Retina (tissue), 1 donor: ENCODE measurements around the gene RYR3.
"Not testable (repeated sequence)": the region's sequence is repeated elsewhere in the genome, so short reads cannot be mapped to it uniquely, and the experiment has no call there.

ENCODE experiments used
- DNase-seq: peaks from one replicate; pipeline ENCODE4 v3.0.0-alpha.2; 2016

The RYR3 gene

DNA sequence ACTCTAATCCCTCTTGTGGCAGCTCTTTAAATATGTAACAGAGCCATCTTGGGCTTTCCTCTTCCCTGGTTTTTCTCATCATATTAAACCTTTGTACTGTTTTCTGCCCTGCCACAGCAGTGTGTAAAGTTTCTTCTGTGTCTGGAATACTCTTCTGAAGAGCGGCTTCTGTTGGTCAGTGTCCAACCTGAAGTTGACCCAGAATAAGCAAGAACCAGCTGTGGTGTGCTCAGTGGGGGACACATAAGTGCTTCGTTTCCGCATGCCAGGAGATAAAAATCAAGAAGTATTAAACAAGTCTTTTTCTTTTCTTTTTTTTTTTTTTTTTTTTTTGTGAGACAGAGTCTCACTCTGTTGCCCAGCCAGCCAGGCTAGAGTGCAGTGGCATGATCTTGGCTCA is 484.3 kb downstream of the RYR3 start:
- no peak for DNase-seq

DNA sequence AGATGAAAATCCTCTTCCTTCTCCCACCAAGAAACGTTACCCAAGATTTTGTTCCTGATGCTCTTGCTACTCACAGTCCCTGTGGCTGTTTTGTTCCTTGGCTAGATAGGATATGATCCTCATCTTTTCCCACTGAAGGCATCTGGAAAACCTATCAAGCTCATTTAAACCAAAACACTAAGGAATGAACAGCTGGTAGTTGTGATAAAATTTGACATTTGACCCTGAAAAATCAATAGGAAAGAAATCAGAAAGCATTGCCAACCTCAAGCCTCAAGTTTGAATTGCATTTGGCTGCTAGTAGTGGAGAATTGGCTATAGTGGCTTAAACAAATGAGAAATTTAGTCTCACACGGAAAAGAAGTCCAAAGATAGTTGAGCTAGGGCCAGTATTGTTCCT is 486.9 kb downstream of the RYR3 start:
- DNase-seq, result no peak

DNA sequence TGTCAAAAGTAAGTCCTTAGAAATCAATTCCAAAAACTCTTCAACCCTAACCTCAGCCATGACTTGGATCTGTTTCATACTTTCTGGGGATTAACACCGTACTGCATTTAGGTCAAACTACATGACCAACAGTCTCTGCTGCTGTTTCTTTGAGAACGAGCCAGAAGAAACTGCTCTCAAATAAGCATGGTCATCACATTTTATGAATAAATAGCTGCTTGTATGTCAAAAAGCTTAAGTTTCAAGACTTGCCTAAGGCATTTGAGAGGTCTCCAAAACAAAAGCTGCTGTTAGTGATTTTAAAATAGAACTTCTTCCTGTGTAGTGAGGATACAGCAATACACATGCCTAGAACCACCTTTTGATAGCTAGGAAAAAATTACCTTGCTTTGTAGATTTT is 491.2 kb downstream of the RYR3 start:
- DNase-seq, result no peak

DNA sequence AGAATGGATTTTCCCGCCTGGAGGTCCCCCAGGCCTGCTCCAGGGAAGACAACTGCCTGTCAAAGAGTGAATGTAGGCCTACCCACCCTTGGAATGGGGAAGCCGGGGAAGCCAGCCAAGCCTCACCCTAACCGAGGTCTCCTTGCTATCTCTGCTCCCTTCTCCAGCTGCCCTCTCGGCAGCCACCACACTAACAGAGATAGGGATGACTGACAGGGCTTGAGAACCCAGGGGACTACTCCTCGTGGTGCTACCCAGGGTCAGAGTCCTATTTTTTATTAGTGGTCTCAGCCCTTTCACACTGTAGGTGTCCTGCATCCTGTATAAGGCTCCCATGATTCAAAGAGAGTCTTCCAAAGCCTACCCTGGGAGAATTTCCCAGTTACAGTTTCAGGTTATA is 496.9 kb downstream of the RYR3 start:
- no peak for DNase-seq

DNA sequence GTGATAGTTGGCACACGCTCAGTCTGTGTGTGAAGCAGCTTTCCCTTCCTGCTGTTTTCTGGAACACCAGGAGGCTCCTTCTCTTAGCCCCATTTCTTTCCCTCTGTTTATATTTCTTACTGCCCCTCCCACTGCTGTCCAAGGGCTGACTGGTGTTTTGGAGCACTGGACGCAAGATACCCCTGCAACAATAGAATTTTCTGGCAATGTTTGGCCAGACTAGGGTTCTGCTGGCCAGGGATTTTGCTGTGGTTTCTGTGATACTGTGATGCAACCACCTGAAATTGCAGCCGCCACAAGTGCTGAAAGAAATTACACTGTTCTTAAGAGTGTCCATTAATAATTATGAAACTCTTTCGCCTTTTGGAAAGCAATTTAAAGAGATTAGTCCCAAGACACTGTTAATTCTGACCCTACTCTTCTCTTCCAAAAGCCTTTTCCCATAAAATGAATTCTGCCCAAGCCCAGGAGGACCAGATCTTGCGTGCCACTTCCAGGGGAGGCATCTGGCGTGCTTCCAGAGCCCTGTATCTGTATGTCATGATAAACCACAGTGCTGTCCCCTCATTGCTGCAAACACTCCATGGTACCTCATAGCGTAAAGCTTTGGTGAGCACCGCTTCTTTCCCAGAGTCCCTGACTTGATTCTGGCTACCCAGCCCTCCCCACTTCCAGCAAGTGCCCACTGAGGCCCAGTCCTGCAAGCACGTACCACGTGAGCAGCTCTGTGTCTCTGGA is 498.1 kb downstream of the RYR3 start:
- DNase-seq, result no peak

DNA sequence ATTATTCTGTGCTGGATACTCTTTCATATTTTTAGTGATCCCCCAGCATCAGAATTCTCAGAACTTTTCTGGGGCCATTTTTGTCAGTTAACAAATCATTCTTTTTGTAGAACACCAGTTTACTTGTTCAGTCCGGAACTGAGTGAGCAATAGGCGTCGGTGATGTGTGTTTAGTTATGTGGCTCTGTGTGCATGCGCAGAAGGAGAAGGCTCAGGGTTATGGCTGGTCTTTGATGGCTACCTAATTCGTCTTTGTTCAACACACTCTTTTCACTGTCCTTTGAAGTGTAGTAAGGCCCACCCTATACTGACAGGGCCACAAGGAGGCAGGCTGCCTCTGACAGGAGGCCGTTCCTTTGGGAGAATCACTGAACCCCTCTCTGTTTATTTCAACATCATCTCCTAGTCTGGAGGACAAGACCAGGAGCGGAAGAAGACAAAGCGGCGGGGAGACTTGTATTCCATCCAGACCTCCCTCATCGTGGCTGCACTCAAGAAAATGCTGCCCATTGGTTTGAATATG is 499.4 kb downstream of the RYR3 start:
- no peak for DNase-seq

DNA sequence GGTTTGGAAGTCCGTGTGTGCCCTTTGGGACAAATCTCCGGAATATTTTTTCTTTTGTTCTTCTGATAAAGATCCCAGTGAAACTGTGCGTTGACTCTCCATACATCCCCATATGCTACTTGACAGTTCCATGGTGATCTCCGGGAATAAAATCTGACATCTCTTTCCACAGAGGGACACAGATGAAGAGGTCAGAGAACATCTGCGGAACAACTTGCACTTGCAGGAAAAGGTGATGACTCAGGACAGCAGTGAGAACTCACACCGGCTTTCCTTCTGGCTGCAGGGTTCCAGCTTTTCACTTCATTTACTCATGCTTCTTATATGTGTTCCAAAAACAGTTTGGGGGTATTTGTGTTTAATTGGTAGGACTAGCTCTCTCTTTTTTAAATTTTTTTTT is 500.0 kb downstream of the RYR3 start:
- DNase-seq, result no peak

DNA sequence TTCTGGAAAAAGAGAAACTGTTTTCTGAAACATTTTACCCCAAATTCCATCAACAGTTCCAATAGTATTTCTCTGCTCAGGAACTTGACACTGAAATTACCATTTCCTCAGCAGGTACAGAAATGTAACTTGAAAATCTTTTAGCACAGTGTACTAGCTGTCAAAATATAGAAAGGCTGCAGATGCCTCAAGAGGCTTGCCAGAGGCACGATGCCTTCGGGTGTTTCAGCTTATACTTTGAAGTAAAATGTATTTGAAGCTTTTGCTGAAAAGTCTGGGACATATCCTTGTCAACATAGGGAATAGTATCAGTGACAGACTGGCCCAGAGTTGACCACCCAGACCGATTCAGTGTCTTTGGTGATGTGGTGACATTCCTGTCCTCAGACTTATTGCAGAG is 503.1 kb downstream of the RYR3 start:
- no peak for DNase-seq

DNA sequence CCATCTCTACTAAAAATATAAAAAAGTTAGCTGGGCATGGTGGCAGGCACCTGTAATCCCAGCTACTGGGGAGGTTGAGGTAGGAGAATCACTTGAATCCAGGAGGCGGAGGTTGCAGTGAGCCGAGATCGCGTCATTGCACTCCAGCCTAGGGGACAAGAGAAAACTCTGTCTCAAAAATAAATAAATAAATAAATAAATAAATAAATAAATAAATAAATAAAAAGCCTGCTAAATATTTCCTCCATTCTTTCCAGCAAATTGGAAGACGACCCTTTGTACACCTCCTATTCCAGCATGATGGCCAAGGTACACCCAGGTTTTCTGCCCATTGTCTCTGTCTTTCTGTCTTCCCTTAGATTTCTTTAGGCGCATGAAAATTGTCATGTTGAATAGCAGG is 508.7 kb downstream of the RYR3 start:
- DNase-seq, result not testable (repeated sequence)

DNA sequence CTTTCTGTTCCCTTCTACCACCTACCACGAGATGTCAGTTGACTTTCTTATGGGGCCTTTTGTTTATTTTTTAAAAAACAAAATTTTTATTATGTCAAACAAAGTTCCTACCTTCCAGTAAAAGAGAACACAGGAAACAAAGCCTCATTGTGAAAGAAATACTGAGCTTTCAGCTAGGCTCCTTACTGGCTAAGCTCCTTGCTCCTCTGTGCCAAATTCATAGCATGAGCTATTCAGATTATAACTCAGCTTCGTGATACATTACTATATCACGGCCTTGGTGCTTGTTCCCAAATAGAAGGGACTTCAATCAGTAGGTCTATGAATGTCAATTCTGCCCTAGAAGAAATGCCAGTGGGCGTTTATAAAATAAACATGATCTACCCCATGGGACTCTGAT is 511.7 kb downstream of the RYR3 start:
- DNase-seq, result no peak

DNA sequence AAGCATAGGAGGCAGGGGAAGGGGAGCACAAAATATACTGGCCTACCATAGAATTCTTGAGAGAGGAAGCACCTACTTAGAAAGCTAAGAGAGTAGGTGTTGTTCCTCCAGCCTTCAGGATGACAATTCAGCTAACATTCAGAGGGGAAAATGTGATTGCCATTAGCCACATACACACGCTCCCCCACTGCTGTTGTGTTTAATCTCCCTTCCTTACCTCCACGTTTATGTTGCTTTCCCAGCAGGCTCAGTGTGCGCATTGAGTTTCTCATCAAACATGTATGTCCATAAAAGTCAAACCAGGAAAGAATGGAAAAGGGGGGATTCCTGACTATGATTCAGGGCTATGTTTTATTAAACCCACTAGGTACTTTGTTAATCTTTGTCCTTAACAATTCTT is 512.4 kb downstream of the RYR3 start:
- peak; percentile 28 for DNase-seq

DNA sequence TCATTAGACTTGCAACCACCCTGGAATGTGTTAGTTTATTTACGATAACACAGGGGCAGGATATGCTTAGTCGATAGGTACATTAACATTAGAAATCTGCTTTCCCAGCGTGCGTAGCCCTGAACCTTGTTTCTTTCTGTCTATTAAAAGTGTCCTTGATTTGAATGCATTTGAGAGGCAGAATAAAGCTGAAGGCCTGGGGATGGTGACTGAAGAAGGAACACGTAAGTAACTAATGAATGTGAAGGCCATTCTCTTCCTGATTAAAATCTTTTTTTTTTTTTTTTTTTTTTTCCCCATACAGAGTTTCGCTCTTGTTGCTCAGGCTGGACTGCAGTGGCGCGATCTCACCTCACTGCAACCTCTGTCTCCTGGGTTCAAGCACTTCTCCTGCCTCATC is 514.7 kb downstream of the RYR3 start:
- DNase-seq, result no peak

DNA sequence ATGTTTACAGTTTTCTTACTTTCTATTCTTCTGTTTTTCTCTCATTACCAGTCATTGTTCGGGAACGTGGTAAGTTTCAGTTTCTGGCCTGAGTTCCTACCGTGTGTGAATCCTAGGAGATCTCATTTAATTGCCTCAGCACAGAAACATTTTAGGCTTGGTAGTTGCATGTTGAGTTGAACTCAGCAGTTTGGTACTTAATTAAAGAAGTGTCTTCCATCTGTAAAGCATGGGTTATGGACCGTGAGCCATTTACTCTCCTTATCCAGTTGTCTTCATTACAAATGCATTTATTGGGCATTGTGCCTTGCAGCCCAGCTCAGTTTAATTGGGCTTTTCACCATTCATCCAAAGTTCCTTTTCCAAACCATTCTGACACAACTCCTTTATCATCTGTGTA is 515.4 kb downstream of the RYR3 start:
- no peak for DNase-seq

DNA sequence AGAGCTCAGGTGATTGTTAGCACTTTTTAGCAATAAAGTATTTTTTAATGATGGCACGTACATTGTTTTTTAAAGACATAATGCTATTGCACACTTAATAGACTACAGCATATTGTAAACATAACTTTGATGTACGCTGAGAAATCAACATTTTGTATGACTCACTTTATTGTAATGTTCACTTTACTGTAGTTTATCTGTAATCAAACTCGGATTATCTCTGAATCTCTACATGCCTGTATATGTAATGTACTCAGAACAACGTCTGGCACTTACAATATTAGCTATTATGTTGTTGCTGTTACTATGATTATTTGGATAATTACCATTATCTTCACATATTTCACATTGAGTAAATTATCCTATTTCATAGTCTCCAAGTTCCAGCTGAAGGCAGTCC is 519.6 kb downstream of the RYR3 start:
- no peak for DNase-seq

DNA sequence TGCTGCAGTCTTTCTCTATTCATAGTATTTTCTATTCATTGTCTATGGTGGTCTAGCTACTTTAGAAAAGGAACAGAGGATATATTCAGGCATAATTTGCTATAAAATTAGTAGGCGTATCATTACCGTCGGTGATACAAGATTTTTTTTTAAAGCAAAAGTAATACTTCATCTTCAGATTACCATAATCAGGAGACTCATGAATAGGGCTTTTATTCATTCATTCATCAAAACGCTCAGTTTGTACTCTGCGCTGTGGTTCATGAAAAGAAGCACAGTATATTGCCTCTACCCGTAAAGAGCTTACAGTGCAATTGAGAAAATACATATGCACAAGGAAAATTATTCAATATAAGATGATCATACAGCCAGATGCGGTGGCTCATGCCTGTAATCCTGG is 520.9 kb downstream of the RYR3 start:
- DNase-seq, result no peak

DNA sequence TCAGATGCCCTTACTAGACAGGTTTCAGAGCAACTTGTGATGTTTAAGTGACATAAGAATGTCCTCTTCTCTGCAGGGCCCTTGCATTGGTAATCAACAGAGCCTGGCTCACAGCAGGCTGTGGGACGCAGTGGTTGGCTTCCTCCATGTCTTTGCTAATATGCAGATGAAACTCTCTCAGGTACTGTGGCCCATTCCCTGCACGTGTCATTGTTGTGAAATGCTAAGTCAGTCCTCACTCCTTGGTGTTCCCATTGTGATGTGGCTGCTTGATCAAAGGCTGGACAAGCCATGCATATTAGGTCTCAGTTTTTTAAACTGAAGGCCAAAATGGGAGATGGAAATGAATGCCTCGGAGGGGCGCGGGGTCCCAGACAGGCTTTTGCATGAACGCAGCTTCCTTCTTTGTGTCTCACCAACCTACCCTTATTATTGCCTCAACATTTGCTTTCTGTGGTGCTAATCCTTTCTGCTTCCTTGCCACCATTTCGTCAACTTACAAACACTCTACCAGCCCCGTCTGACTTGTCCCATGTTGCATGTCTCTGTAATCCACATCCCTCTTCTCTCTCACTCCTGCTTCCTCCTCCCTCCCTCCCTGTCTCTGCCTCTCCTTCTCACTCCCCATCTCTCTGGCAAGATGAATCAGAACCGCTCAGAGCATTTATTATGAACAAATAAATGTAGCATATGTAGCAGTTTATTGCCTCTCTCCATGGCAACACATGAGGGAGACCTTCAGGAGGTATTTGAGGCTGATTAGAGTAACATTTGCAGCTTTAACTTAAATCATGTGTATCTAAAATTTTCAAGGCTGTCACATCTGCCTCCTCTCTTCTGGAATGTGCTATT is 524.4 kb downstream of the RYR3 start:
- DNase-seq, result no peak

DNA sequence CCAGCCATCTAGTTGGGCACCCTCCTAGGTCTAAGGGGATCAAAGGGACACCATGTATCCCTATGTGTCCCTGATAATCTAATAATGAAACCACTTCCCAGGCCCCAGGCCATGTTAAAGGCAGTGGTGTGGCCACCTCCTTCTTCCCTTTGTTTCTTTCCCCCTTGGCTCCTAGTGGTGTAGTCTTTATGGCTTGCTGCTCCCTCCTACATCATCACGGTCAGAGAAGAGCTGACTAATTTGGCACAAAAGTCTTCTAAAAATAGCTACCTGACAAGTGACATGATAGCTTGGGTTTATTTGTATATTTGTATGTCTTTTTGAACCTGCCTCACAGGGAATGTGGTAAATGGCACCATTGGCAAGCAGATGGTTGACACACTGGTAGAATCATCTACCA is 526.5 kb downstream of the RYR3 start:
- DNase-seq, result no peak

DNA sequence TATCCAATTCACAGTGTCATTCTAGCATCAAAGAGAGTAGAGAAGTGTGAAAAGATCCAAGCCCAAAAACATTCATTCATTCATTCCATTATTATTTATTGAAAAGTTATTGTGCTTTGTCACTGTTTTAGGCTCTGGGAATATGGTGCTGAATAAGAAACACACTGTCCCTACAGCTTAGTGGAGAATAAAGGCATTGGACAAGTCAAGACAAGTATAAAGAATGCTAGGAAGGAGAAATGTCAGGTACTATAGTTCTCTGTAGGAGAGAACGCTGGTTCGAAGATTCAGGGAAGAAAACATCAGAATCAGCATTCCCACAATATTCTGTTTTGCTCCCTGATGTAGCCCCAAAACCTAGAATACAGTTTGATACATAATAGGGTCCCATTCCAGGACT is 528.8 kb downstream of the RYR3 start:
- DNase-seq, result no peak

DNA sequence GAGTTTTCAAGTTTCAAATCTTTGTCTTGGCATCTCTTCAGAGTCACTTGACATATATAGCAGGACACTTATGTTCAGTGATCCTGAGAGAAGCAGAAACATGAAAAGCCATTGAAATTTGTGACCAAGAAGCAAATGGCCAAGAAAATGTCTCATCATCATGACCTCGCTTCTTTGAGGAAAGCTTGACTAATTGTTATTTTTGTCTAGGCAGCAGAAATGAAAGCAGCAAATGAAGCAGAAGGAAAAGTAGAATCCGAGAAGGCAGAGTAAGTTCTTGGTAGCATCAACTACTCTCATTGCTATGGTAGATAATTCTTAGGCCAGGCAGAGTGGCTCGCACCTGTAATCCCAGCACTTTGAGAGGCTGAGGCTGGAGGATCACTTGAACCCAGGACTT is 529.8 kb downstream of the RYR3 start:
- no peak for DNase-seq

DNA sequence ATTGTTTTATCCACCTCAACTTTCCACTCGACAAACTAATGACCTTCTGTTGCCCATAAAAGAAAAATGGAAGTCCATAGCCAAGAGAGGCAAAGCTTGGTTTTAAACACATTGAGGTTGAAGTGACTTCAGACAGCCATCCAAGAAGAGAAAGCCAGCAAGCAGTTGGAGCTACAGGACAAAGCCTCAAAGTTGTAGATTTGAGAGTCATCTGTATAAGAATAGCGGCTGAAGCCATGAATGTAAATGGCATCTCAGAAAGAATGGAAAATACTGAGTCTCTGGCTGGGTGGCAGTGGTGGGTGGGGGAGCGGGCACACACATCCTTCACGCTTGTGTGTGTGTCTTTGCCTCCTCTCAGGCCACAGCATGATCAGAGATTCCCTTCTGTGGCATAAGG is 533.4 kb downstream of the RYR3 start:
- no peak for DNase-seq

DNA sequence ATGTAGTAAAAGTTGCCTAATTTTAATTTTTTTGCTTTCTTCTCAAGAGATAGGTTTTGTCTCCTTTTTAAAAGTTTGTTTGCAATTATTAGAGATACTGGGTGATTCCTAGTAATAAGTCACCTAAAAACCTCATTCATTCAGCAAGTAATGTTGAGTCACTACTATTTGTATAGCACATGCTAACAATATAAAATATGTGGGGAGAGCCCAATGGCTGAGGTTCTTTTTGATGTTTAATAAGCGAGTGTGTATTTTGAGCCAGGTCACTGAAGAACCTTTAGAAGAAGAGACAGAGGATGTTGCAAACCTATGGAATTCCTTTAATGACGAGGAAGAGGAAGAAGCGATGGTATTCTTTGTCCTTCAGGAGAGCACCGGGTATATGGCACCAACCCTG is 533.8 kb downstream of the RYR3 start:
- DNase-seq, result no peak

DNA sequence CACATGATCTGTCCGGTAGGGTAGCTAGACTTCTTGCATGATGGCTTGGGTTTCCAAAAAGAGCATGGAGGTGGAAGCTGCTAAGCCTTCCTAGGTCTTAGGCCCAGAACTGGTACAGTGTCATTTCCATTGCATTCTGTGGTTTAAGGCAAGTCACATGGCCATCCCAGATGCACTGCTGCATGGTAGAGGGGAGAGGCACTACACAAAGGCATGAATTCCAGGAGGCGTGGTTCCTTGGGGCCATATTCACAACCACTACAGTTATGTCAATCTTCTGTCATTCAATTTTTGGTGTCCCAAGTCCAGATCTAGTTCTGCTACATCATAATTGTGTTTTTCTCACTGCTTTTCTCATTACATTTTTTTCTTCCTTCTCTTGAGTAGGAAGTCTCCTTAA is 535.4 kb downstream of the RYR3 start:
- DNase-seq, result no peak

DNA sequence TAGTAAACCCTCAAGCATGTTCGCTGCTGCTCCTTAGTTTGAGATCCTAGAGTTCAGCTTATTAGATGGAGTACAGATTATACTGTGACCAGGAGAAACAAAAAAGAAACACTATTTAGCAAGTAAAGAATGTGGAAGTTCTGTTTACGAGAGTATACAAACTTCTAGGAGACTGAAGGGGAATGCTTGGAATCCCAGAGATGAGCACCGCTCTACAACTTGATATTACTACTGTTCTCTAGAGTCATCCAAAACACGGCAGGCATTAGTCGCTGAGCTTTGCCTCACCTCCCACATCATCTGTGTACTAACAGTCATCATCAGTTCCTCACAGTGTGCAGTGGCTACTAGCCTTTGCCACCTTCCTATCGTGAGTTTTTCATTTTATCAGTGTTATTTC is 536.1 kb downstream of the RYR3 start:
- DNase-seq, result no peak

DNA sequence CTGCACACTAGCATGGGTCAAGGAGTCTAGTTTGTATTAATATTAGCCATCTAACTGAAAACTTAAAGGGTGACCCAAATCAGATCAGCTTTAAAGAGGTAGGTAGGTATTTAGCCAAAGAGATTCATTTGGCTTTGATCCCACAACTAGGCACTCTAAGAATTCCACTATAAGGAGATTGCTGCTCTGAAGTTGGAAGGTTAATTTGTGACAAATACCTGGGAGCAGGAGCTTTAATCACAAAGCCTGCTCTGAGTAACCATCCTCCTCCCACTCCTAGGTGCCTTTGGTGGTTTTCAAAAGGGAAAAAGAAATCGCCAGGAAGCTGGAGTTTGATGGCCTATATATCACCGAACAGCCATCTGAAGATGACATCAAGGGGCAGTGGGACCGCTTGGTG is 537.2 kb downstream of the RYR3 start:
- no peak for DNase-seq
